ENCODE results near the gene USP31. TPM values are rescaled to one million over a fixed set of nuclear protein-coding genes. Genes with fewer than 3 reads are reported as not detected.

Gene USP31
- total and polyA plus RNA-seq, 2 donors from 2014 or later = 3.5 to 19.7 TPM

- TF ChIP-seq CTCF (IDR thresholded peaks at IDR 0.05; ENCODE audit: borderline replicate concordance, extremely low read depth, insufficient read depth) = no peak
- no peaks in the 10 kb centered on the region for H3K27me3 ChIP-seq (ENCODE audit: control insufficient read depth, insufficient read depth, low read length)
- H3K9ac ChIP-seq (ENCODE audit: low read length in 3 of 3) = no peak overlapping the region
- no peaks in the 10 kb centered on the region for H3K36me3 ChIP-seq (ENCODE audit: control insufficient read depth in 2 of 3, insufficient read depth in 3 of 3, low read length in 3 of 3)
- H3K4me1 ChIP-seq (ENCODE audit: control insufficient read depth in 2 of 3, insufficient read depth in 2 of 3, low read depth in 1 of 3, low read length in 3 of 3) = peaks cover 5 to 15% (median 6%) of the 10 kb centered on the region in 3 donors
- no peak overlapping the region for H3K27ac ChIP-seq (ENCODE audit: low read depth in 2 of 2, low read length in 2 of 2)
- FAIRE-seq (no peak), DNase-seq (no peak)
- intact Hi-C loops (cut with DNase I) = no loop called here
- H3K4me3 ChIP-seq (ENCODE audit: low read length in 3 of 3) = no peak overlapping the region
- no peaks in the 10 kb centered on the region for H3K9me3 ChIP-seq (ENCODE audit: control insufficient read depth in 2 of 3, insufficient read depth in 1 of 3, low read length in 3 of 3)
Measured at GRCh38 chr16:23120562-23120961, 28.7 kb downstream of the USP31 start.

GRCh38 chr16:23119570-23119969 lies 29.7 kb downstream of the USP31 start:
- Histone ChIP-seq H3K4me3 (ENCODE audit: low read length in 3 of 3) (no peak overlapping the region), H3K27me3 (ENCODE audit: control insufficient read depth, insufficient read depth, low read length) (no peaks in the 10 kb centered on the region), H3K9me3 (ENCODE audit: control insufficient read depth in 2 of 3, insufficient read depth in 1 of 3, low read length in 3 of 3) (no peaks in the 10 kb centered on the region), H3K4me1 (ENCODE audit: control insufficient read depth in 2 of 3, insufficient read depth in 2 of 3, low read depth in 1 of 3, low read length in 3 of 3) (peaks cover 3 to 5% (median 3%) of the 10 kb centered on the region in 3 donors), H3K9ac (ENCODE audit: low read length in 3 of 3) (no peak overlapping the region), H3K27ac (ENCODE audit: low read depth in 2 of 2, low read length in 2 of 2) (no peak overlapping the region), H3K36me3 (ENCODE audit: control insufficient read depth in 2 of 3, insufficient read depth in 3 of 3, low read length in 3 of 3) (no peaks in the 10 kb centered on the region)
- DNase-seq = peak in 2 of 5 donors; percentile 10 to 19
- no peak for FAIRE-seq
- TF ChIP-seq CTCF (IDR thresholded peaks at IDR 0.05; ENCODE audit: borderline replicate concordance, extremely low read depth, insufficient read depth) = no peak
- intact Hi-C loops (cut with DNase I) = no loop called here

GRCh38 chr16:23114131-23114904 lies 34.9 kb downstream of the USP31 start:
- H3K27ac ChIP-seq (ENCODE audit: low read depth in 2 of 2, low read length in 2 of 2) = no peak overlapping the region
- TF ChIP-seq CTCF (IDR thresholded peaks at IDR 0.05; ENCODE audit: borderline replicate concordance, extremely low read depth, insufficient read depth) = no peak
- intact Hi-C loops (cut with DNase I) = no loop called here

More at GRCh38 chr16:23114131-23114904, 34.9 kb downstream of the USP31 start:
- H3K9me3 ChIP-seq (ENCODE audit: control insufficient read depth in 2 of 3, insufficient read depth in 1 of 3, low read length in 3 of 3) = no peaks in the 10 kb centered on the region
- H3K27me3 ChIP-seq (ENCODE audit: control insufficient read depth, insufficient read depth, low read length) = no peaks in the 10 kb centered on the region
- H3K4me3 ChIP-seq (ENCODE audit: low read length in 3 of 3) = no peak overlapping the region
- FAIRE-seq (no peak), DNase-seq (no peak)
- H3K9ac ChIP-seq (ENCODE audit: low read length in 3 of 3) = no peak overlapping the region
- H3K4me1 ChIP-seq (ENCODE audit: control insufficient read depth in 2 of 3, insufficient read depth in 2 of 3, low read depth in 1 of 3, low read length in 3 of 3) = peaks cover 0 to 5% (median 0%) of the 10 kb centered on the region in 3 donors
- no peaks in the 10 kb centered on the region for H3K36me3 ChIP-seq (ENCODE audit: control insufficient read depth in 2 of 3, insufficient read depth in 3 of 3, low read length in 3 of 3)

Measured in kidney (tissue), 14 donors.